Naive thymus-derived CD4-positive, alpha-beta T cell (primary cell): ENCODE measurements around the gene RNF13. TPM values are rescaled to one million over a fixed set of nuclear protein-coding genes. Genes with fewer than 3 reads are reported as not detected.

Experiments used
- ATAC-seq: fragments of 150-1000 bp; cut with Tn5 transposase; 2 replicates; pipeline ENCODE4 v1.10.0; 2021; ENCODE audit warnings: mild to moderate bottlenecking, moderate library complexity
- CTCF ChIA-PET: fragments of 350-600 bp; sonication (Branson Sonifier 250); formaldehyde crosslinking; loops from one replicate; lab custom pipeline; 2021; ENCODE audit warnings: antibody characterized with exemption; lab: Charles Lee
- POLR2A ChIA-PET: fragments of 350-600 bp; sonication (Branson Sonifier 250); formaldehyde crosslinking; loops from one replicate; lab custom pipeline; 2021; ENCODE audit warnings: antibody characterized with exemption, inconsistent platforms; lab: Charles Lee
- DNase-seq, 9 donors: peaks; one replicate each; pipeline versions ENCODE4 v3.0.0 to v3.0.0-alpha.2; 2020 to 2022; ENCODE audit warnings: mixed read lengths in 1 of 9
- H3K27ac ChIP-seq: one replicate; pipeline ENCODE4 v1.7.0; 2013; ENCODE audit warnings: mild to moderate bottlenecking, low read depth, low read length, moderate library complexity
- H3K27me3 ChIP-seq, 2 donors: one replicate each; pipeline ENCODE4 v1.7.0; 2013; ENCODE audit warnings: low read length in 2 of 2, mild to moderate bottlenecking in 2 of 2, moderate library complexity in 2 of 2; ENCODE audit not compliant: control insufficient read depth in 2 of 2, insufficient read depth in 2 of 2
- H3K36me3 ChIP-seq, 3 experiments: 1 replicate in 2 of 3; 2 replicates in 1 of 3; pipeline ENCODE4 v1.7.0; 2013; ENCODE audit warnings: low read length in 3 of 3, mild to moderate bottlenecking in 3 of 3, moderate library complexity in 1 of 3; ENCODE audit not compliant: insufficient read depth in 3 of 3, control insufficient read depth in 2 of 3
- H3K4me1 ChIP-seq, 2 donors: one replicate each; pipeline ENCODE4 v1.7.0; 2013; ENCODE audit warnings: low read length in 2 of 2, mild to moderate bottlenecking in 2 of 2, moderate library complexity in 1 of 2; ENCODE audit not compliant: control insufficient read depth in 2 of 2, insufficient read depth in 2 of 2
- H3K4me3 ChIP-seq: 2 replicates; pipeline ENCODE4 v1.7.0; 2013; ENCODE audit warnings: mild to moderate bottlenecking, low read length
- H3K9me3 ChIP-seq, 3 experiments: 1 replicate in 2 of 3; 2 replicates in 1 of 3; pipeline ENCODE4 v1.7.0; 2013; ENCODE audit warnings: low read length in 3 of 3; ENCODE audit not compliant: control insufficient read depth in 2 of 3
- H3K27ac Mint-ChIP-seq, 9 donors: one replicate each; pipeline ENCODE4 v1.8.0; 2020 to 2022; ENCODE audit warnings: mixed read lengths in 9 of 9, mild to moderate bottlenecking in 8 of 9, moderate library complexity in 5 of 9, inconsistent platforms in 2 of 9
- H3K27me3 Mint-ChIP-seq, 5 donors: one replicate each; pipeline ENCODE4 v1.8.0; 2021 to 2022; ENCODE audit warnings: mixed read lengths in 5 of 5, mild to moderate bottlenecking in 1 of 5
- H3K36me3 Mint-ChIP-seq, 5 donors: one replicate each; pipeline ENCODE4 v1.8.0; 2020 to 2022; ENCODE audit warnings: mixed read lengths in 5 of 5, mild to moderate bottlenecking in 3 of 5, inconsistent platforms in 1 of 5
- H3K4me1 Mint-ChIP-seq, 7 donors: one replicate each; pipeline ENCODE4 v1.8.0; 2020 to 2022; ENCODE audit warnings: mixed read lengths in 7 of 7, mild to moderate bottlenecking in 3 of 7, inconsistent platforms in 1 of 7
- H3K4me3 Mint-ChIP-seq, 10 donors: one replicate each; pipeline ENCODE4 v1.8.0; 2020 to 2022; ENCODE audit warnings: mild to moderate bottlenecking in 10 of 10, mixed read lengths in 10 of 10, moderate library complexity in 6 of 10, inconsistent platforms in 2 of 10
- H3K9me3 Mint-ChIP-seq, 11 donors: one replicate each; pipeline ENCODE4 v1.8.0; 2020 to 2022; ENCODE audit warnings: mixed read lengths in 11 of 11, mild to moderate bottlenecking in 4 of 11, inconsistent platforms in 1 of 11, moderate library complexity in 1 of 11
- intact Hi-C, 2 donors: fragments of 100-400 bp; cut with micrococcal nuclease; formaldehyde crosslinking; loops; one replicate each; pipeline ENCODE4 v1.15.1; 2023
- polyA plus RNA-seq, 2 donors: library from polyadenylated mRNA; unstranded; fragments of 300-500 nt; fragmentation: Illumina TruSeq; gene quantifications; one replicate each; pipeline ENCODE4 v1.2.3, GENCODE V29; 2021
- total RNA-seq, 6 experiments: library from RNA in 5 of 6; stranded (reverse) in 5 of 6; gene quantifications; 1 replicate in 5 of 6; 2 replicates in 1 of 6; pipeline ENCODE4 v1.2.3 and lab custom pipeline; 2021 to 2026

RNF13 gene
- total and polyA plus RNA-seq, 7 experiments from 2014 or later: 41.2 to 131 (median 66.6) TPM

GRCh38 chr3:149781211-149781610 is 31.8 kb upstream of the RNF13 start:
- CTCF ChIA-PET: no interaction called here
- no peaks in the 10 kb centered on the region for H3K9me3 ChIP-seq
- ATAC-seq (no peak), DNase-seq (no peak)
- Mint-ChIP-seq H3K27me3 (peaks cover 0 to 13% (median 4%) of the 10 kb centered on the region in 5 donors), H3K27ac (no peak overlapping the region), H3K4me3 (peak overlapping the region in 3 of 10 donors; percentile 4 to 35 (median 19)), H3K4me1 (no peaks in the 10 kb centered on the region), H3K36me3 (no peaks in the 10 kb centered on the region), H3K9me3 (peaks cover 0 to 2% (median 0%) of the 10 kb centered on the region in 11 donors)
- no peak overlapping the region for H3K4me3 ChIP-seq
- H3K4me1 ChIP-seq: no peaks in the 10 kb centered on the region
- H3K36me3 ChIP-seq: no peaks in the 10 kb centered on the region
- POLR2A ChIA-PET: no interaction called here
- intact Hi-C loops: no loop called here
- H3K27ac ChIP-seq: no peak overlapping the region
- peaks cover 0 to 3% of the 10 kb centered on the region in 2 donors for H3K27me3 ChIP-seq

GRCh38 chr3:149781741-149782140 is 31.3 kb upstream of the RNF13 start:
- ChIA-PET POLR2A (no interaction called here), CTCF (no interaction called here)
- H3K4me3 Mint-ChIP-seq: peak overlapping the region in 1 of 10 donors; percentile 35
- Histone ChIP-seq H3K27me3 (peaks cover 0 to 3% of the 10 kb centered on the region in 2 donors), H3K9me3 (no peaks in the 10 kb centered on the region), H3K4me1 (no peaks in the 10 kb centered on the region), H3K4me3 (no peak overlapping the region), H3K36me3 (no peaks in the 10 kb centered on the region), H3K27ac (no peak overlapping the region)
- DNase-seq: no peak
- intact Hi-C loops: no loop called here
- no peak for ATAC-seq
- H3K9me3 Mint-ChIP-seq: peaks cover 0 to 5% (median 0%) of the 10 kb centered on the region in 11 donors
- H3K27me3 Mint-ChIP-seq: peaks cover 0 to 18% (median 4%) of the 10 kb centered on the region in 5 donors
- H3K4me1 Mint-ChIP-seq: no peaks in the 10 kb centered on the region
- no peaks in the 10 kb centered on the region for H3K36me3 Mint-ChIP-seq
- H3K27ac Mint-ChIP-seq: no peak overlapping the region

GRCh38 chr3:149783576-149783975 is 29.4 kb upstream of the RNF13 start:
- Mint-ChIP-seq H3K9me3 (peaks cover 0 to 5% (median 0%) of the 10 kb centered on the region in 11 donors), H3K27ac (no peak overlapping the region), H3K27me3 (peaks cover 0 to 19% (median 9%) of the 10 kb centered on the region in 5 donors), H3K4me1 (no peaks in the 10 kb centered on the region), H3K4me3 (no peak overlapping the region), H3K36me3 (no peaks in the 10 kb centered on the region)
- H3K36me3 ChIP-seq: no peaks in the 10 kb centered on the region
- intact Hi-C loops: no loop called here
- H3K9me3 ChIP-seq: no peaks in the 10 kb centered on the region
- ATAC-seq: no peak
- H3K27me3 ChIP-seq: peaks cover 0 to 3% of the 10 kb centered on the region in 2 donors
- no peak overlapping the region for H3K4me3 ChIP-seq
- no peak for DNase-seq
- H3K27ac ChIP-seq: no peak overlapping the region
- ChIA-PET POLR2A (no interaction called here), CTCF (no interaction called here)
- no peaks in the 10 kb centered on the region for H3K4me1 ChIP-seq

- Mint-ChIP-seq H3K27me3 (peaks cover 0 to 20% (median 9%) of the 10 kb centered on the region in 5 donors), H3K36me3 (no peaks in the 10 kb centered on the region), H3K4me1 (no peaks in the 10 kb centered on the region), H3K4me3 (no peak overlapping the region), H3K27ac (no peak overlapping the region), H3K9me3 (peaks cover 0 to 5% (median 0%) of the 10 kb centered on the region in 11 donors)
- DNase-seq: no peak
- Histone ChIP-seq H3K27ac (no peak overlapping the region), H3K9me3 (no peaks in the 10 kb centered on the region), H3K4me1 (no peaks in the 10 kb centered on the region), H3K36me3 (no peaks in the 10 kb centered on the region), H3K4me3 (no peak overlapping the region), H3K27me3 (peaks cover 0 to 3% of the 10 kb centered on the region in 2 donors)
- CTCF ChIA-PET: no interaction called here
- intact Hi-C loops: no loop called here
- POLR2A ChIA-PET: no interaction called here
- ATAC-seq: no peak
Measured at GRCh38 chr3:149784064-149784704, 28.8 kb upstream of the RNF13 start.

GRCh38 chr3:149790268-149790667 is 22.7 kb upstream of the RNF13 start:
- no peaks in the 10 kb centered on the region for H3K4me1 Mint-ChIP-seq
- no peak for ATAC-seq
- no peaks in the 10 kb centered on the region for H3K36me3 Mint-ChIP-seq
- Histone ChIP-seq H3K27me3 (peaks cover 0 to 2% of the 10 kb centered on the region in 2 donors), H3K4me3 (no peak overlapping the region), H3K36me3 (no peaks in the 10 kb centered on the region), H3K27ac (no peak overlapping the region), H3K4me1 (no peaks in the 10 kb centered on the region), H3K9me3 (no peaks in the 10 kb centered on the region)
- intact Hi-C loops: no loop called here
- ChIA-PET CTCF (no interaction called here), POLR2A (no interaction called here)
- H3K27me3 Mint-ChIP-seq: peaks cover 28 to 39% (median 32%) of the 10 kb centered on the region in 5 donors
- peaks cover 0 to 5% (median 0%) of the 10 kb centered on the region in 11 donors for H3K9me3 Mint-ChIP-seq
- H3K4me3 Mint-ChIP-seq: no peak overlapping the region
- no peak for DNase-seq
- no peak overlapping the region for H3K27ac Mint-ChIP-seq

- no peak overlapping the region for H3K4me3 ChIP-seq
- Mint-ChIP-seq H3K27me3 (peaks cover 28 to 39% (median 32%) of the 10 kb centered on the region in 5 donors), H3K9me3 (peaks cover 0 to 5% (median 0%) of the 10 kb centered on the region in 11 donors), H3K27ac (no peak overlapping the region), H3K36me3 (no peaks in the 10 kb centered on the region), H3K4me3 (no peak overlapping the region), H3K4me1 (no peaks in the 10 kb centered on the region)
- intact Hi-C loops: no loop called here
- CTCF ChIA-PET: no interaction called here
- H3K4me1 ChIP-seq: no peaks in the 10 kb centered on the region
- peaks cover 0 to 2% of the 10 kb centered on the region in 2 donors for H3K27me3 ChIP-seq
- ATAC-seq (no peak), DNase-seq (no peak)
- no peaks in the 10 kb centered on the region for H3K9me3 ChIP-seq
- H3K36me3 ChIP-seq: no peaks in the 10 kb centered on the region
- POLR2A ChIA-PET: no interaction called here
- H3K27ac ChIP-seq: no peak overlapping the region
Measured at GRCh38 chr3:149790698-149791097, 22.3 kb upstream of the RNF13 start.
